ENCODE data around the gene IRF2. TPM values are rescaled to one million over a fixed set of nuclear protein-coding genes. Genes with fewer than 3 reads are reported as not detected.

Gene IRF2
- total RNA-seq, 4 donors from 2014 or later = 27.9 to 38.7 (median 29.9) TPM

GRCh38 chr4:184368731-184369130 is 105.6 kb downstream of the IRF2 start:
- H3K9me3 ChIP-seq = no peaks in the 10 kb centered on the region
- no peak overlapping the region for H3K27ac ChIP-seq
- no peaks in the 10 kb centered on the region for H3K36me3 ChIP-seq
- TF ChIP-seq EP300 (IDR thresholded peaks at IDR 0.05) = no peak
- H3K4me1 ChIP-seq = no peaks in the 10 kb centered on the region
- no peaks in the 10 kb centered on the region for H3K27me3 ChIP-seq
- no peak for DNase-seq (ENCODE audit: low spot score in 2 of 2)
- H3K4me3 ChIP-seq = no peak overlapping the region

- Histone ChIP-seq H3K4me1 (no peaks in the 10 kb centered on the region), H3K9me3 (no peaks in the 10 kb centered on the region), H3K27me3 (no peaks in the 10 kb centered on the region), H3K27ac (no peak overlapping the region), H3K4me3 (no peak overlapping the region), H3K36me3 (no peaks in the 10 kb centered on the region)
- 93% methylated on average over 3 of the region's 3 CpGs for WGBS
- TF ChIP-seq POLR2A (IDR thresholded peaks at IDR 0.05) (no peak), POLR2AphosphoS5 (IDR thresholded peaks at IDR 0.05) (no peak), CTCF (IDR thresholded peaks at IDR 0.05) (no peak), EP300 (IDR thresholded peaks at IDR 0.05) (no peak)
- DNase-seq (ENCODE audit: low spot score in 2 of 2) = no peak
Observed at GRCh38 chr4:184368290-184368689, 106.1 kb downstream of the IRF2 start.

- Histone ChIP-seq H3K27ac (no peak overlapping the region), H3K9me3 (no peaks in the 10 kb centered on the region), H3K4me3 (no peak overlapping the region), H3K4me1 (peaks cover 21% of the 10 kb centered on the region), H3K36me3 (no peaks in the 10 kb centered on the region), H3K27me3 (no peaks in the 10 kb centered on the region)
- no peak for DNase-seq (ENCODE audit: low spot score in 2 of 2)
- TF ChIP-seq CTCF (IDR thresholded peaks at IDR 0.05) = no peak
- TF ChIP-seq POLR2A (IDR thresholded peaks at IDR 0.05) = no peak
- TF ChIP-seq POLR2AphosphoS5 (IDR thresholded peaks at IDR 0.05) = no peak
- no peak for TF ChIP-seq EP300 (IDR thresholded peaks at IDR 0.05)
- 72% methylated on average over 5 of the region's 5 CpGs for WGBS
Observed at GRCh38 chr4:184364100-184364921, 110.0 kb downstream of the IRF2 start.

GRCh38 chr4:184363258-184363657 is 111.1 kb downstream of the IRF2 start:
- no peak overlapping the region for H3K27ac ChIP-seq
- no peaks in the 10 kb centered on the region for H3K27me3 ChIP-seq
- WGBS = 85% methylated on average over 4 of the region's 6 CpGs
- H3K36me3 ChIP-seq = no peaks in the 10 kb centered on the region
- TF ChIP-seq CTCF (IDR thresholded peaks at IDR 0.05) (no peak), EP300 (IDR thresholded peaks at IDR 0.05) (no peak)
- peaks cover 21% of the 10 kb centered on the region for H3K4me1 ChIP-seq
- H3K4me3 ChIP-seq = no peak overlapping the region
- DNase-seq (ENCODE audit: low spot score in 2 of 2) = no peak
- H3K9me3 ChIP-seq = no peaks in the 10 kb centered on the region

- TF ChIP-seq POLR2AphosphoS5 (IDR thresholded peaks at IDR 0.05) (no peak), POLR2A (IDR thresholded peaks at IDR 0.05) (no peak), CTCF (IDR thresholded peaks at IDR 0.05) (no peak), EP300 (IDR thresholded peaks at IDR 0.05) (no peak)
- Histone ChIP-seq H3K9me3 (no peaks in the 10 kb centered on the region), H3K27ac (no peak overlapping the region), H3K27me3 (no peaks in the 10 kb centered on the region), H3K4me1 (peaks cover 21% of the 10 kb centered on the region), H3K36me3 (no peaks in the 10 kb centered on the region), H3K4me3 (no peak overlapping the region)
- DNase-seq (ENCODE audit: low spot score in 2 of 2) = no peak
- WGBS = 57% methylated on average over 4 of the region's 4 CpGs
Observed at GRCh38 chr4:184362396-184362795, 112.0 kb downstream of the IRF2 start.

GRCh38 chr4:184361443-184361842 is 112.9 kb downstream of the IRF2 start:
- H3K9me3 ChIP-seq = no peaks in the 10 kb centered on the region
- H3K4me1 ChIP-seq = peaks cover 25% of the 10 kb centered on the region
- H3K36me3 ChIP-seq = no peaks in the 10 kb centered on the region
- TF ChIP-seq CTCF (IDR thresholded peaks at IDR 0.05) = no peak
- no peak for TF ChIP-seq POLR2AphosphoS5 (IDR thresholded peaks at IDR 0.05)
- no peak for TF ChIP-seq EP300 (IDR thresholded peaks at IDR 0.05)
- no peak for TF ChIP-seq POLR2A (IDR thresholded peaks at IDR 0.05)
- DNase-seq (ENCODE audit: low spot score in 2 of 2) = no peak
- H3K27me3 ChIP-seq = no peaks in the 10 kb centered on the region
- no peak overlapping the region for H3K27ac ChIP-seq
- no peak overlapping the region for H3K4me3 ChIP-seq
- 29% methylated on average over 3 of the region's 3 CpGs for WGBS

Data from suprapubic skin (tissue), 4 donors.